Activated CD4-positive, alpha-beta T cell treated with anti-CD3 and anti-CD28 coated beads, Interleukin-2, amount 50 U/mL, for 1 hour (primary cell): ENCODE data around the gene EPHA2.
"Not testable (repeated sequence)": the region's sequence is repeated elsewhere in the genome, so short reads cannot be mapped to it uniquely, and the experiment has no call there.

Source experiments
- DNase-seq: peaks from one replicate; pipeline ENCODE4 v3.0.0-alpha.2; 2020

EPHA2 gene

GRCh38 chr1:16183765-16184556 is 28.1 kb upstream of the EPHA2 start:
- no peak for DNase-seq

- DNase-seq, result no peak
These were observed 27.3 kb upstream of the EPHA2 start for GRCh38 chr1:16183179-16183578.

- DNase-seq, result no peak
These were observed 26.2 kb upstream of the EPHA2 start for GRCh38 chr1:16181887-16182719.

- no peak for DNase-seq
These were observed 24.5 kb upstream of the EPHA2 start for GRCh38 chr1:16180291-16180824.

- no peak for DNase-seq
These were observed 23.0 kb upstream of the EPHA2 start for GRCh38 chr1:16178596-16179497.

- DNase-seq, result no peak
These were observed 21.4 kb upstream of the EPHA2 start for GRCh38 chr1:16177306-16177705.

GRCh38 chr1:16176653-16177052 is 20.8 kb upstream of the EPHA2 start:
- DNase-seq, result no peak

GRCh38 chr1:16175610-16176553 is 20.0 kb upstream of the EPHA2 start:
- DNase-seq, result no peak

- no peak for DNase-seq
These were observed 19.2 kb upstream of the EPHA2 start for GRCh38 chr1:16174886-16175598.

- no peak for DNase-seq
These were observed 18.5 kb upstream of the EPHA2 start for GRCh38 chr1:16174261-16174868.

GRCh38 chr1:16173447-16174260 is 17.8 kb upstream of the EPHA2 start:
- DNase-seq, result no peak

GRCh38 chr1:16172964-16173446 is 17.1 kb upstream of the EPHA2 start:
- no peak for DNase-seq

- DNase-seq, result no peak
These were observed 16.5 kb upstream of the EPHA2 start for GRCh38 chr1:16172218-16172830.

- DNase-seq, result no peak
These were observed 15.7 kb upstream of the EPHA2 start for GRCh38 chr1:16171314-16172151.

GRCh38 chr1:16170283-16170673 is 14.4 kb upstream of the EPHA2 start:
- DNase-seq, result no peak

GRCh38 chr1:16168622-16169360 is 12.9 kb upstream of the EPHA2 start:
- no peak for DNase-seq

GRCh38 chr1:16168144-16168495 is 12.3 kb upstream of the EPHA2 start:
- DNase-seq, result not testable (repeated sequence)
